Neural cell (in vitro differentiated cells): ENCODE measurements around the gene TRAF6. TPM values are rescaled to one million over a fixed set of nuclear protein-coding genes. Genes with fewer than 3 reads are reported as not detected.
"Not testable (repeated sequence)": the region's sequence is repeated elsewhere in the genome, so short reads cannot be mapped to it uniquely, and the experiment has no call there.

Experiments
- H2AFZ ChIP-seq: fragments of 200-600, 300-800 bp; sonication (generic), shearing (Covaris generic); 2 replicates; pipeline ENCODE4 v1.6.0; 2014; ENCODE audit warnings: low read depth, mild to moderate bottlenecking, antibody characterized with exemption, low read length, moderate library complexity
- H3F3A ChIP-seq: fragments of 200-600 bp; shearing (Covaris generic); 2 replicates; pipeline ENCODE4 v1.6.1; 2016; ENCODE audit warnings: mild to moderate bottlenecking, moderate library complexity, mixed read lengths, antibody characterized with exemption, low read length; ENCODE audit not compliant: insufficient read depth, poor library complexity, severe bottlenecking
- H3K27ac ChIP-seq: fragments of 200-600, 300-800 bp; sonication (generic), shearing (Covaris generic); 2 replicates; pipeline ENCODE4 v1.5.1; 2014; ENCODE audit warnings: mild to moderate bottlenecking, low read length, moderate library complexity
- H3K27me3 ChIP-seq: fragments of 300-800, 200-600 bp; sonication (generic), shearing (Covaris generic); 2 replicates; pipeline ENCODE4 v1.6.0; 2014; ENCODE audit warnings: mild to moderate bottlenecking, low read depth, low read length, moderate library complexity; ENCODE audit not compliant: insufficient read depth
- H3K36me3 ChIP-seq: fragments of 300-800, 200-600 bp; sonication (generic), shearing (Covaris generic); 2 replicates; pipeline ENCODE4 v1.5.1; 2014; ENCODE audit warnings: mild to moderate bottlenecking, antibody characterized with exemption, low read length, moderate library complexity; ENCODE audit not compliant: insufficient read depth
- H3K4me2 ChIP-seq: fragments of 300-800, 200-600 bp; sonication (generic), shearing (Covaris generic); 2 replicates; pipeline ENCODE4 v1.6.0; 2014; ENCODE audit warnings: mild to moderate bottlenecking, low read length
- H3K4me3 ChIP-seq: fragments of 300-800, 200-600 bp; sonication (generic), shearing (Covaris generic); 2 replicates; pipeline ENCODE4 v1.5.1; 2014; ENCODE audit warnings: mild to moderate bottlenecking, low read length, moderate library complexity
- H3K79me2 ChIP-seq: fragments of 200-600 bp; shearing (Covaris generic); replicated peaks from 2 replicates; pipeline ENCODE4 v1.6.0; 2014; ENCODE audit warnings: mild to moderate bottlenecking, low read length, moderate library complexity; ENCODE audit not compliant: insufficient read depth
- H3K9ac ChIP-seq: fragments of 300-800, 200-600 bp; sonication (generic), shearing (Covaris generic); 2 replicates; pipeline ENCODE4 v1.6.1; 2016; ENCODE audit warnings: mild to moderate bottlenecking, low read length, mixed read lengths
- H3K9me2 ChIP-seq: fragments of 200-600 bp; shearing (Covaris generic); 2 replicates; pipeline ENCODE4 v1.6.1; 2016; ENCODE audit warnings: mild to moderate bottlenecking, low read length, mixed read lengths; ENCODE audit not compliant: insufficient read depth
- H3K9me3 ChIP-seq: fragments of 200-600, 300-800 bp; sonication (generic), shearing (Covaris generic); 2 replicates; pipeline ENCODE4 v1.6.1; 2016; ENCODE audit warnings: mild to moderate bottlenecking, mixed run types, low read length, moderate library complexity, mixed read lengths
- H4K20me1 ChIP-seq: fragments of 200-600 bp; shearing (Covaris generic); 2 replicates; pipeline ENCODE4 v1.6.1; 2016; ENCODE audit warnings: mild to moderate bottlenecking, mixed run types; ENCODE audit not compliant: insufficient read depth
- EP300 ChIP-seq: fragments of 450-650 bp; conservative IDR thresholded peaks from 2 replicates; pipeline ENCODE4 v1.6.1; 2014; ENCODE audit warnings: antibody characterized with exemption, mild to moderate bottlenecking, moderate library complexity; ENCODE audit not compliant: poor library complexity, severe bottlenecking
- EZH2 ChIP-seq: fragments of 200-600, 300-800 bp; shearing (Covaris generic), sonication (generic); IDR thresholded peaks from 2 replicates; pipeline ENCODE4 v1.6.1; 2014; ENCODE audit warnings: antibody characterized with exemption, low read length, borderline replicate concordance, mild to moderate bottlenecking; ENCODE audit not compliant: insufficient read depth, poor library complexity, severe bottlenecking
- MXI1 ChIP-seq: fragments of 450-650 bp; conservative IDR thresholded peaks from 2 replicates; pipeline ENCODE4 v1.6.1; 2014; ENCODE audit warnings: antibody characterized with exemption, mild to moderate bottlenecking; ENCODE audit not compliant: poor library complexity, severe bottlenecking
- POLR2AphosphoS5 ChIP-seq: IDR thresholded peaks from 2 replicates; pipeline ENCODE4 v1.6.1; 2012
- RAD21 ChIP-seq: fragments of 450-650 bp; conservative IDR thresholded peaks from 2 replicates; pipeline ENCODE4 v1.6.1; 2014; ENCODE audit warnings: antibody characterized with exemption, mild to moderate bottlenecking, moderate library complexity
- SMC3 ChIP-seq: fragments of 450-650 bp; conservative IDR thresholded peaks from 2 replicates; pipeline ENCODE4 v1.6.1; 2014; ENCODE audit warnings: antibody characterized with exemption, mild to moderate bottlenecking, moderate library complexity; ENCODE audit not compliant: poor library complexity
- TAF1 ChIP-seq: IDR thresholded peaks from 2 replicates; pipeline ENCODE4 v1.6.1; 2012; ENCODE audit warnings: low read depth
- polyA plus RNA-seq: library from polyadenylated mRNA; depleted of rRNA; stranded (reverse); fragments of >200 nt; gene quantifications from 2 replicates; pipeline ENCODE4 v1.2.3, GENCODE V29; 2014
- TF ChIP-seq, protein P1 (sequence below): IDR thresholded peaks from 2 replicates; pipeline ENCODE4 v1.6.1; 2012; ENCODE audit warnings: borderline replicate concordance
- TF ChIP-seq, protein P2 (sequence below): fragments of 450-650 bp; IDR thresholded peaks from 2 replicates; pipeline ENCODE4 v1.5.1; 2014; ENCODE audit warnings: antibody characterized with exemption, mild to moderate bottlenecking, moderate library complexity; ENCODE audit not compliant: poor library complexity, severe bottlenecking

Gene TRAF6
- polyA plus RNA-seq, 1 donor from 2014 or later: 7.5 TPM

GRCh38 chr11:36558571-36559413 is 48.7 kb upstream of the TRAF6 start:
- TF ChIP-seq EP300 (no peak), SMC3 (no peak), RAD21 (no peak), MXI1 (no peak), TAF1 (no peak), EZH2 (no peak), POLR2AphosphoS5 (no peak)
- TF ChIP-seq, protein P1, sequence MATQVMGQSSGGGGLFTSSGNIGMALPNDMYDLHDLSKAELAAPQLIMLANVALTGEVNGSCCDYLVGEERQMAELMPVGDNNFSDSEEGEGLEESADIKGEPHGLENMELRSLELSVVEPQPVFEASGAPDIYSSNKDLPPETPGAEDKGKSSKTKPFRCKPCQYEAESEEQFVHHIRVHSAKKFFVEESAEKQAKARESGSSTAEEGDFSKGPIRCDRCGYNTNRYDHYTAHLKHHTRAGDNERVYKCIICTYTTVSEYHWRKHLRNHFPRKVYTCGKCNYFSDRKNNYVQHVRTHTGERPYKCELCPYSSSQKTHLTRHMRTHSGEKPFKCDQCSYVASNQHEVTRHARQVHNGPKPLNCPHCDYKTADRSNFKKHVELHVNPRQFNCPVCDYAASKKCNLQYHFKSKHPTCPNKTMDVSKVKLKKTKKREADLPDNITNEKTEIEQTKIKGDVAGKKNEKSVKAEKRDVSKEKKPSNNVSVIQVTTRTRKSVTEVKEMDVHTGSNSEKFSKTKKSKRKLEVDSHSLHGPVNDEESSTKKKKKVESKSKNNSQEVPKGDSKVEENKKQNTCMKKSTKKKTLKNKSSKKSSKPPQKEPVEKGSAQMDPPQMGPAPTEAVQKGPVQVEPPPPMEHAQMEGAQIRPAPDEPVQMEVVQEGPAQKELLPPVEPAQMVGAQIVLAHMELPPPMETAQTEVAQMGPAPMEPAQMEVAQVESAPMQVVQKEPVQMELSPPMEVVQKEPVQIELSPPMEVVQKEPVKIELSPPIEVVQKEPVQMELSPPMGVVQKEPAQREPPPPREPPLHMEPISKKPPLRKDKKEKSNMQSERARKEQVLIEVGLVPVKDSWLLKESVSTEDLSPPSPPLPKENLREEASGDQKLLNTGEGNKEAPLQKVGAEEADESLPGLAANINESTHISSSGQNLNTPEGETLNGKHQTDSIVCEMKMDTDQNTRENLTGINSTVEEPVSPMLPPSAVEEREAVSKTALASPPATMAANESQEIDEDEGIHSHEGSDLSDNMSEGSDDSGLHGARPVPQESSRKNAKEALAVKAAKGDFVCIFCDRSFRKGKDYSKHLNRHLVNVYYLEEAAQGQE: no peak
- TF ChIP-seq, protein P2, sequence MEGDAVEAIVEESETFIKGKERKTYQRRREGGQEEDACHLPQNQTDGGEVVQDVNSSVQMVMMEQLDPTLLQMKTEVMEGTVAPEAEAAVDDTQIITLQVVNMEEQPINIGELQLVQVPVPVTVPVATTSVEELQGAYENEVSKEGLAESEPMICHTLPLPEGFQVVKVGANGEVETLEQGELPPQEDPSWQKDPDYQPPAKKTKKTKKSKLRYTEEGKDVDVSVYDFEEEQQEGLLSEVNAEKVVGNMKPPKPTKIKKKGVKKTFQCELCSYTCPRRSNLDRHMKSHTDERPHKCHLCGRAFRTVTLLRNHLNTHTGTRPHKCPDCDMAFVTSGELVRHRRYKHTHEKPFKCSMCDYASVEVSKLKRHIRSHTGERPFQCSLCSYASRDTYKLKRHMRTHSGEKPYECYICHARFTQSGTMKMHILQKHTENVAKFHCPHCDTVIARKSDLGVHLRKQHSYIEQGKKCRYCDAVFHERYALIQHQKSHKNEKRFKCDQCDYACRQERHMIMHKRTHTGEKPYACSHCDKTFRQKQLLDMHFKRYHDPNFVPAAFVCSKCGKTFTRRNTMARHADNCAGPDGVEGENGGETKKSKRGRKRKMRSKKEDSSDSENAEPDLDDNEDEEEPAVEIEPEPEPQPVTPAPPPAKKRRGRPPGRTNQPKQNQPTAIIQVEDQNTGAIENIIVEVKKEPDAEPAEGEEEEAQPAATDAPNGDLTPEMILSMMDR: no peak
- no peaks in the 10 kb centered on the region for H3K9me2 ChIP-seq
- no peaks in the 10 kb centered on the region for H4K20me1 ChIP-seq
- H3K4me3 ChIP-seq: no peak overlapping the region
- no peak overlapping the region for H3K27ac ChIP-seq
- no peaks in the 10 kb centered on the region for H3K36me3 ChIP-seq
- H3K4me2 ChIP-seq: no peak overlapping the region
- H3F3A ChIP-seq: no peaks in the 10 kb centered on the region
- no peak overlapping the region for H2AFZ ChIP-seq
- no peaks in the 10 kb centered on the region for H3K27me3 ChIP-seq
- H3K79me2 ChIP-seq: no peaks in the 10 kb centered on the region
- H3K9ac ChIP-seq: no peak overlapping the region
- no peaks in the 10 kb centered on the region for H3K9me3 ChIP-seq

DNA sequence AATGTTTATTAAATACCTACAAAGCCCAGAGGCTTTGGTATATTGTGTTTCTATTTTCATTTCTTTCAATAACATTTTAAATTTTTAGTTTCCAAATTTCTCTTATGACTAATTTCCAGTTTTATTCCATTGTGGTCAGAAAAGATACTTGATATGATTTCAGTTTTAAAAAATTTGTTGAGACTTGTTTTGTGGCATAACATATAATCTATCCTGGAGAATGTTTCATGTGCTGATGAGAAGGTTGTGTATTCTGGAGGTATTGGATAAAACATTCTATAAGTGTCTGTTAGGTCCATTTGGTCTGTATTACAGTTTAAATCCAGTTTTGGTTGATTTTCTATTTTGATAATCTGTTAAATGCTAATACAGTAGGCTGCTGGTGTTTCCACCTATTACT is 47.9 kb upstream of the TRAF6 start:
- Histone ChIP-seq H3K4me3 (no peak overlapping the region), H3K4me2 (no peak overlapping the region), H3K27ac (no peak overlapping the region), H2AFZ (no peak overlapping the region), H3K9me2 (no peaks in the 10 kb centered on the region), H3F3A (no peaks in the 10 kb centered on the region), H3K79me2 (no peaks in the 10 kb centered on the region), H3K36me3 (no peaks in the 10 kb centered on the region), H3K27me3 (no peaks in the 10 kb centered on the region), H3K9me3 (no peaks in the 10 kb centered on the region), H3K9ac (no peak overlapping the region), H4K20me1 (no peaks in the 10 kb centered on the region)
- TF ChIP-seq EZH2: no peak
- no peak for TF ChIP-seq TAF1
- no peak for TF ChIP-seq RAD21
- TF ChIP-seq POLR2AphosphoS5: no peak
- TF ChIP-seq, protein P1: no peak
- TF ChIP-seq, protein P2: no peak
- TF ChIP-seq EP300: no peak
- no peak for TF ChIP-seq MXI1
- TF ChIP-seq SMC3: no peak

GRCh38 chr11:36557390-36557789 is 47.3 kb upstream of the TRAF6 start:
- H3K9ac ChIP-seq, H2AFZ ChIP-seq, H3K27ac ChIP-seq, H3K36me3 ChIP-seq, H3K79me2 ChIP-seq, H4K20me1 ChIP-seq, H3K27me3 ChIP-seq, H3K4me2 ChIP-seq, H3K4me3 ChIP-seq, H3K9me2 ChIP-seq, H3K9me3 ChIP-seq, H3F3A ChIP-seq: not testable (repeated sequence)
